Activated T-helper 17 cell treated with anti-CD3 and anti-CD28 coated beads, Interleukin-2, amount 50 U/mL, for 72 hours (primary cell): ENCODE measurements around the gene FAM131A. TPM values are rescaled to one million over a fixed set of nuclear protein-coding genes. Genes with fewer than 3 reads are reported as not detected.

Experiments
- ATAC-seq: fragments of 150-1000 bp; cut with Tn5 transposase; replicated peaks from 2 replicates; pipeline ENCODE4 v1.10.0; 2021; ENCODE audit warnings: mild to moderate bottlenecking, moderate library complexity
- H3K27ac Mint-ChIP-seq: one replicate; pipeline ENCODE4 v1.8.0; 2022; ENCODE audit warnings: mixed read lengths
- H3K27me3 Mint-ChIP-seq: one replicate; pipeline ENCODE4 v1.8.0; 2022; ENCODE audit warnings: mixed read lengths
- H3K36me3 Mint-ChIP-seq: one replicate; pipeline ENCODE4 v1.8.0; 2022; ENCODE audit warnings: low read depth, mild to moderate bottlenecking, mixed read lengths
- H3K4me1 Mint-ChIP-seq: one replicate; pipeline ENCODE4 v1.8.0; 2022; ENCODE audit warnings: mixed read lengths
- H3K4me3 Mint-ChIP-seq: one replicate; pipeline ENCODE4 v1.8.0; 2022; ENCODE audit warnings: mild to moderate bottlenecking, mixed read lengths
- H3K9me3 Mint-ChIP-seq: one replicate; pipeline ENCODE4 v1.8.0; 2022; ENCODE audit warnings: mixed read lengths
- total RNA-seq, 2 donors: library from RNA; stranded (reverse); gene quantifications; one replicate each; pipeline ENCODE4 v1.2.3, GENCODE V29; 2022

Gene FAM131A
- total RNA-seq, 2 donors from 2014 or later: 2.5 to 6.7 TPM

- Mint-ChIP-seq H3K27me3 (no peaks in the 10 kb centered on the region), H3K9me3 (no peaks in the 10 kb centered on the region), H3K4me1 (peaks cover 21% of the 10 kb centered on the region), H3K4me3 (no peak overlapping the region), H3K36me3 (no peaks in the 10 kb centered on the region), H3K27ac (no peak overlapping the region)
- no peak for ATAC-seq
Measured at GRCh38 chr3:184341925-184342324, 4.5 kb downstream of the FAM131A start.

- no peak overlapping the region for H3K27ac Mint-ChIP-seq
- peaks cover 11% of the 10 kb centered on the region for H3K4me1 Mint-ChIP-seq
- ATAC-seq: no peak
- H3K27me3 Mint-ChIP-seq: no peaks in the 10 kb centered on the region
- no peaks in the 10 kb centered on the region for H3K9me3 Mint-ChIP-seq
- no peak overlapping the region for H3K4me3 Mint-ChIP-seq
- no peaks in the 10 kb centered on the region for H3K36me3 Mint-ChIP-seq
Measured at GRCh38 chr3:184343200-184343876, 5.9 kb downstream of the FAM131A start.

GRCh38 chr3:184344579-184345316, 7.3 kb downstream of the FAM131A start:
- no peaks in the 10 kb centered on the region for H3K36me3 Mint-ChIP-seq
- H3K4me3 Mint-ChIP-seq: no peak overlapping the region
- ATAC-seq: no peak
- H3K9me3 Mint-ChIP-seq: no peaks in the 10 kb centered on the region
- peaks cover 11% of the 10 kb centered on the region for H3K4me1 Mint-ChIP-seq
- no peaks in the 10 kb centered on the region for H3K27me3 Mint-ChIP-seq
- H3K27ac Mint-ChIP-seq: no peak overlapping the region

- H3K4me1 Mint-ChIP-seq: peaks cover 11% of the 10 kb centered on the region
- no peaks in the 10 kb centered on the region for H3K36me3 Mint-ChIP-seq
- peak overlapping the region; percentile 65 for H3K27ac Mint-ChIP-seq
- no peak overlapping the region for H3K4me3 Mint-ChIP-seq
- peak; percentile 32 for ATAC-seq
- H3K9me3 Mint-ChIP-seq: no peaks in the 10 kb centered on the region
- no peaks in the 10 kb centered on the region for H3K27me3 Mint-ChIP-seq
Measured at GRCh38 chr3:184345317-184346144, 8.1 kb downstream of the FAM131A start.

- ATAC-seq: no peak
- Mint-ChIP-seq H3K4me3 (no peak overlapping the region), H3K9me3 (no peaks in the 10 kb centered on the region), H3K4me1 (peaks cover 4% of the 10 kb centered on the region), H3K27ac (no peak overlapping the region), H3K36me3 (no peaks in the 10 kb centered on the region), H3K27me3 (no peaks in the 10 kb centered on the region)
Measured at GRCh38 chr3:184346480-184347190, 9.2 kb downstream of the FAM131A start.

- Mint-ChIP-seq H3K4me1 (peaks cover 4% of the 10 kb centered on the region), H3K36me3 (no peaks in the 10 kb centered on the region), H3K27ac (peak overlapping the region; percentile 56), H3K27me3 (no peaks in the 10 kb centered on the region), H3K9me3 (no peaks in the 10 kb centered on the region), H3K4me3 (no peak overlapping the region)
- no peak for ATAC-seq
Measured at GRCh38 chr3:184347321-184348056, 10.1 kb downstream of the FAM131A start.

- Mint-ChIP-seq H3K9me3 (no peaks in the 10 kb centered on the region), H3K4me3 (no peak overlapping the region)
- ATAC-seq: no peak
Measured at GRCh38 chr3:184348057-184348382, 10.6 kb downstream of the FAM131A start.

GRCh38 chr3:184349563-184350470, 12.4 kb downstream of the FAM131A start:
- no peak for ATAC-seq
- Mint-ChIP-seq H3K27me3 (no peaks in the 10 kb centered on the region), H3K9me3 (no peaks in the 10 kb centered on the region), H3K27ac (no peak overlapping the region), H3K4me3 (no peak overlapping the region), H3K4me1 (peaks cover 4% of the 10 kb centered on the region), H3K36me3 (no peaks in the 10 kb centered on the region)

More at GRCh38 chr3:184348057-184348382, 10.6 kb downstream of the FAM131A start:
- H3K4me1 Mint-ChIP-seq: peaks cover 4% of the 10 kb centered on the region
- H3K27me3 Mint-ChIP-seq: no peaks in the 10 kb centered on the region
- no peaks in the 10 kb centered on the region for H3K36me3 Mint-ChIP-seq
- peak overlapping the region; percentile 56 for H3K27ac Mint-ChIP-seq

- no peaks in the 10 kb centered on the region for H3K9me3 Mint-ChIP-seq
- no peak overlapping the region for H3K27ac Mint-ChIP-seq
- H3K4me1 Mint-ChIP-seq: peaks cover 1% of the 10 kb centered on the region
- no peak overlapping the region for H3K4me3 Mint-ChIP-seq
- H3K27me3 Mint-ChIP-seq: no peaks in the 10 kb centered on the region
- no peak for ATAC-seq
- H3K36me3 Mint-ChIP-seq: no peaks in the 10 kb centered on the region
Measured at GRCh38 chr3:184350618-184351017, 13.2 kb downstream of the FAM131A start.

GRCh38 chr3:184351511-184352148, 14.2 kb downstream of the FAM131A start:
- Mint-ChIP-seq H3K4me1 (no peaks in the 10 kb centered on the region), H3K9me3 (no peaks in the 10 kb centered on the region), H3K4me3 (no peak overlapping the region), H3K27me3 (no peaks in the 10 kb centered on the region), H3K36me3 (no peaks in the 10 kb centered on the region), H3K27ac (peak overlapping the region; percentile 75)
- no peak for ATAC-seq

- no peaks in the 10 kb centered on the region for H3K36me3 Mint-ChIP-seq
- no peak for ATAC-seq
- no peaks in the 10 kb centered on the region for H3K27me3 Mint-ChIP-seq
- no peak overlapping the region for H3K4me3 Mint-ChIP-seq
- peak overlapping the region; percentile 75 for H3K27ac Mint-ChIP-seq
- no peaks in the 10 kb centered on the region for H3K4me1 Mint-ChIP-seq
- H3K9me3 Mint-ChIP-seq: no peaks in the 10 kb centered on the region
Measured at GRCh38 chr3:184352149-184352785, 14.9 kb downstream of the FAM131A start.

- Mint-ChIP-seq H3K36me3 (no peaks in the 10 kb centered on the region), H3K27ac (peak overlapping the region; percentile 75), H3K4me1 (no peaks in the 10 kb centered on the region), H3K4me3 (no peak overlapping the region), H3K9me3 (no peaks in the 10 kb centered on the region), H3K27me3 (no peaks in the 10 kb centered on the region)
- ATAC-seq: no peak
Measured at GRCh38 chr3:184352897-184353545, 15.6 kb downstream of the FAM131A start.
